Measurements from ENCODE around the gene HOTAIR. TPM values are rescaled to one million over a fixed set of nuclear protein-coding genes. Genes with fewer than 3 reads are reported as not detected.

HOTAIR gene
- total RNA-seq, 1 donor from 2014 or later, result not detected

- no peaks in the 10 kb centered on the region for H3K4me1 ChIP-seq (ENCODE audit: insufficient read depth, low read length)
- no peak overlapping the region for H3K9ac ChIP-seq (ENCODE audit: low read length)
- Mint-ChIP-seq H3K9me3 (ENCODE audit: unreplicated experiment) (peaks cover 29% of the 10 kb centered on the region), H3K4me1 (ENCODE audit: low read depth, unreplicated experiment) (no peaks in the 10 kb centered on the region), H3K36me3 (ENCODE audit: low read depth, unreplicated experiment) (no peaks in the 10 kb centered on the region), H3K27me3 (ENCODE audit: low read depth, unreplicated experiment) (peaks cover 86% of the 10 kb centered on the region), H3K27ac (ENCODE audit: unreplicated experiment) (no peak overlapping the region), H3K4me3 (ENCODE audit: unreplicated experiment) (no peak overlapping the region)
- no peaks in the 10 kb centered on the region for H3K36me3 ChIP-seq (ENCODE audit: insufficient read depth, low read length)
- H3K4me3 ChIP-seq (ENCODE audit: insufficient read depth, low read depth, low read length), result no peak overlapping the region
- peaks cover 5% of the 10 kb centered on the region for H3K9me3 ChIP-seq (ENCODE audit: insufficient read depth, low read depth, low read length)
- TF ChIP-seq EZH2 (IDR thresholded peaks at IDR 0.05; ENCODE audit: insufficient read depth, low read length) (peak; percentile 55), CTCF (IDR thresholded peaks at IDR 0.05; ENCODE audit: insufficient read depth, low read depth, low read length) (no peak)
- H3K79me2 ChIP-seq (ENCODE audit: insufficient read depth, low read length), result no peaks in the 10 kb centered on the region
- no peaks in the 10 kb centered on the region for H4K20me1 ChIP-seq (ENCODE audit: insufficient read depth, low read length)
- H3K27me3 ChIP-seq (ENCODE audit: insufficient read depth, low read length), result peaks cover 96% of the 10 kb centered on the region
- FAIRE-seq, result no peak
- H3K4me2 ChIP-seq (ENCODE audit: low read length), result no peak overlapping the region
- no peak overlapping the region for H3K27ac ChIP-seq (ENCODE audit: low read depth, low read length)
- DNase-seq (ENCODE audit: low read depth), result no peak
- H2AFZ ChIP-seq (ENCODE audit: low read depth, low read length), result no peak overlapping the region
Measured at GRCh38 chr12:53972152-53972702, 2.5 kb downstream of the HOTAIR start.

- Mint-ChIP-seq H3K9me3 (ENCODE audit: unreplicated experiment) (peaks cover 29% of the 10 kb centered on the region), H3K36me3 (ENCODE audit: low read depth, unreplicated experiment) (no peaks in the 10 kb centered on the region), H3K27ac (ENCODE audit: unreplicated experiment) (no peak overlapping the region), H3K27me3 (ENCODE audit: low read depth, unreplicated experiment) (peaks cover 86% of the 10 kb centered on the region), H3K4me3 (ENCODE audit: unreplicated experiment) (no peak overlapping the region), H3K4me1 (ENCODE audit: low read depth, unreplicated experiment) (no peaks in the 10 kb centered on the region)
- no peak overlapping the region for H3K4me3 ChIP-seq (ENCODE audit: insufficient read depth, low read depth, low read length)
- no peaks in the 10 kb centered on the region for H4K20me1 ChIP-seq (ENCODE audit: insufficient read depth, low read length)
- H3K4me1 ChIP-seq (ENCODE audit: insufficient read depth, low read length), result no peaks in the 10 kb centered on the region
- peaks cover 96% of the 10 kb centered on the region for H3K27me3 ChIP-seq (ENCODE audit: insufficient read depth, low read length)
- no peak overlapping the region for H3K9ac ChIP-seq (ENCODE audit: low read length)
- peaks cover 5% of the 10 kb centered on the region for H3K9me3 ChIP-seq (ENCODE audit: insufficient read depth, low read depth, low read length)
- H2AFZ ChIP-seq (ENCODE audit: low read depth, low read length), result no peak overlapping the region
- no peak for TF ChIP-seq EZH2 (IDR thresholded peaks at IDR 0.05; ENCODE audit: insufficient read depth, low read length)
- no peak overlapping the region for H3K4me2 ChIP-seq (ENCODE audit: low read length)
- no peaks in the 10 kb centered on the region for H3K79me2 ChIP-seq (ENCODE audit: insufficient read depth, low read length)
- no peak overlapping the region for H3K27ac ChIP-seq (ENCODE audit: low read depth, low read length)
- no peak for FAIRE-seq
- H3K36me3 ChIP-seq (ENCODE audit: insufficient read depth, low read length), result no peaks in the 10 kb centered on the region
- no peak for DNase-seq (ENCODE audit: low read depth)
Measured at GRCh38 chr12:53971686-53972085, 3.1 kb downstream of the HOTAIR start.

- TF ChIP-seq EZH2 (IDR thresholded peaks at IDR 0.05; ENCODE audit: insufficient read depth, low read length) (no peak), CTCF (IDR thresholded peaks at IDR 0.05; ENCODE audit: insufficient read depth, low read depth, low read length) (no peak)
- Histone ChIP-seq H3K4me3 (ENCODE audit: insufficient read depth, low read depth, low read length) (no peak overlapping the region), H3K27ac (ENCODE audit: low read depth, low read length) (no peak overlapping the region), H3K4me2 (ENCODE audit: low read length) (no peak overlapping the region), H3K36me3 (ENCODE audit: insufficient read depth, low read length) (no peaks in the 10 kb centered on the region), H3K9ac (ENCODE audit: low read length) (no peak overlapping the region), H3K27me3 (ENCODE audit: insufficient read depth, low read length) (peaks cover 96% of the 10 kb centered on the region), H3K79me2 (ENCODE audit: insufficient read depth, low read length) (no peaks in the 10 kb centered on the region), H3K9me3 (ENCODE audit: insufficient read depth, low read depth, low read length) (peaks cover 5% of the 10 kb centered on the region), H3K4me1 (ENCODE audit: insufficient read depth, low read length) (no peaks in the 10 kb centered on the region), H2AFZ (ENCODE audit: low read depth, low read length) (no peak overlapping the region), H4K20me1 (ENCODE audit: insufficient read depth, low read length) (no peaks in the 10 kb centered on the region)
- Mint-ChIP-seq H3K9me3 (ENCODE audit: unreplicated experiment) (peaks cover 29% of the 10 kb centered on the region), H3K4me3 (ENCODE audit: unreplicated experiment) (no peak overlapping the region), H3K27me3 (ENCODE audit: low read depth, unreplicated experiment) (peaks cover 87% of the 10 kb centered on the region), H3K36me3 (ENCODE audit: low read depth, unreplicated experiment) (no peaks in the 10 kb centered on the region), H3K4me1 (ENCODE audit: low read depth, unreplicated experiment) (no peaks in the 10 kb centered on the region), H3K27ac (ENCODE audit: unreplicated experiment) (no peak overlapping the region)
- DNase-seq (ENCODE audit: low read depth) (no peak), FAIRE-seq (no peak)
Measured at GRCh38 chr12:53971129-53971528, 3.6 kb downstream of the HOTAIR start.

Measured in astrocyte (in vitro differentiated cells and primary cell).